GM12878 (cell line): ENCODE data around the gene MACROD2. TPM values are rescaled to one million over a fixed set of nuclear protein-coding genes. Genes with fewer than 3 reads are reported as not detected.

Source experiments
- ATAC-seq: fragments of 200-7000 bp; cut with Tn5 transposase; 3 replicates; pipeline ENCODE4 v1.9.1; 2020; ENCODE audit warnings: mild to moderate bottlenecking, moderate library complexity
- BruUV-seq: library from RNA; stranded (reverse); fragments of 400-500 nt; replicated peaks from 2 replicates; lab custom pipeline; 2021; lab: Mats Ljungman, UMichigan
- CTCF ChIA-PET: fragments of 300-600 bp; sonication (Branson Sonifier 250); formaldehyde crosslinking; extraction: SDS; loops from one replicate; lab custom pipeline; 2021; ENCODE audit warnings: inconsistent platforms; lab: Yijun Ruan, JAX
- POLR2A ChIA-PET: fragments of 350-600 bp; formaldehyde crosslinking; extraction: SDS; loops from one replicate; lab custom pipeline; 2021; ENCODE audit warnings: inconsistent platforms; lab: Charles Lee
- RAD21 ChIA-PET: fragments of 300-600 bp; sonication (Branson Sonifier 250); formaldehyde crosslinking; loops from one replicate; lab custom pipeline; 2023; ENCODE audit warnings: antibody characterized with exemption; ENCODE audit not compliant: unreplicated experiment; lab: Charles Lee
- SMC1A ChIA-PET: fragments of 300-600 bp; sonication (Branson Sonifier 250); formaldehyde crosslinking; loops from one replicate; lab custom pipeline; 2023; ENCODE audit not compliant: unreplicated experiment, uncharacterized antibody; lab: Charles Lee
- DNase-seq: peaks from one replicate; pipeline ENCODE4 v3.0.0-alpha.2; 2011; ENCODE audit warnings: low read depth, low spot score
- FAIRE-seq: peaks from 3 replicates; lab custom pipeline; 2011; peaks lifted over from hg19 to GRCh38; lab: Jason Lieb, UNC
- H2AFZ ChIP-seq: 2 replicates; pipeline ENCODE4 v1.6.0; 2011; ENCODE audit warnings: low read depth, low read length, control low read depth; ENCODE audit not compliant: control insufficient read depth
- H3K27ac ChIP-seq: 2 replicates; pipeline ENCODE4 v1.5.1; 2011; ENCODE audit warnings: control low read depth; ENCODE audit not compliant: control insufficient read depth, insufficient read depth
- H3K27me3 ChIP-seq, 2 experiments: replicated peaks in 1 of 2; 2 replicates each; pipeline versions ENCODE4 v1.6.0 to v1.6.1; 2011; ENCODE audit warnings: low read length in 1 of 2; ENCODE audit not compliant: control insufficient read depth in 2 of 2, insufficient read depth in 2 of 2
- H3K36me3 ChIP-seq, 2 experiments: 2 replicates each; pipeline ENCODE4 v1.5.1; 2011; ENCODE audit warnings: low read length in 1 of 2; ENCODE audit not compliant: control insufficient read depth in 2 of 2, insufficient read depth in 2 of 2
- H3K4me1 ChIP-seq: 2 replicates; pipeline ENCODE4 v1.6.1; 2011; ENCODE audit warnings: mild to moderate bottlenecking, low read length, moderate library complexity, mixed read lengths; ENCODE audit not compliant: control insufficient read depth, insufficient read depth
- H3K4me2 ChIP-seq: 2 replicates; pipeline ENCODE4 v1.6.0; 2011; ENCODE audit warnings: control low read depth; ENCODE audit not compliant: control insufficient read depth, insufficient read depth
- H3K4me3 ChIP-seq: fragments of 200-600 bp; sonication (generic); 2 replicates; pipeline ENCODE4 v1.5.1; 2016
- H3K79me2 ChIP-seq: 2 replicates; pipeline ENCODE4 v1.6.0; 2011; ENCODE audit warnings: low read length; ENCODE audit not compliant: control insufficient read depth, insufficient read depth
- H3K9ac ChIP-seq: 2 replicates; pipeline ENCODE4 v1.8.0; 2011; ENCODE audit warnings: low read length, control low read depth, mixed read lengths; ENCODE audit not compliant: control insufficient read depth, insufficient read depth
- H3K9me3 ChIP-seq: replicated peaks from 3 replicates; pipeline ENCODE4 v1.5.1; 2011; ENCODE audit warnings: mild to moderate bottlenecking, low read length; ENCODE audit not compliant: control insufficient read depth, insufficient read depth
- H4K20me1 ChIP-seq: 2 replicates; pipeline ENCODE4 v1.6.0; 2011; ENCODE audit not compliant: control insufficient read depth, insufficient read depth
- CBFB ChIP-seq: IDR thresholded peaks from 2 replicates; pipeline ENCODE4 v1.6.1; 2016; ENCODE audit warnings: antibody characterized with exemption, low read depth
- CBX3 ChIP-seq: fragments of 200-600 bp; sonication (generic); IDR thresholded peaks from 2 replicates; pipeline ENCODE4 v1.6.1; 2016; ENCODE audit warnings: low read depth, borderline replicate concordance
- CEBPZ ChIP-seq: fragments of 150-350 bp; IDR thresholded peaks from 2 replicates; pipeline ENCODE4 v1.6.1; 2016; ENCODE audit warnings: low read depth, low read length
- EZH2 ChIP-seq: IDR thresholded peaks from 2 replicates; pipeline ENCODE4 v1.6.1; 2012; ENCODE audit warnings: low read depth, mild to moderate bottlenecking, control low read depth, inconsistent platforms, low read length, borderline replicate concordance; ENCODE audit not compliant: control insufficient read depth
- MYC ChIP-seq: IDR thresholded peaks from 2 replicates; pipeline ENCODE4 v1.6.1; 2011; ENCODE audit warnings: mild to moderate bottlenecking, low read length, moderate library complexity, inconsistent platforms; ENCODE audit not compliant: insufficient read depth, insufficient replicate concordance, insufficient read length, severe bottlenecking
- POLR2AphosphoS5 ChIP-seq: IDR thresholded peaks from 2 replicates; pipeline ENCODE4 v1.6.1; 2011; ENCODE audit warnings: mild to moderate bottlenecking, low read length, inconsistent platforms
- RBBP5 ChIP-seq: fragments of 200-600 bp; sonication (generic); conservative IDR thresholded peaks from 2 replicates; pipeline ENCODE4 v1.6.1; 2016
- TCF12 ChIP-seq: IDR thresholded peaks from 2 replicates; pipeline ENCODE4 v1.6.1; 2011; ENCODE audit warnings: low read depth, mild to moderate bottlenecking, low read length
- WRNIP1 ChIP-seq: IDR thresholded peaks from 2 replicates; pipeline ENCODE4 v1.6.1; 2011; ENCODE audit warnings: low read depth, low read length, improper control_type of control experiment, borderline replicate concordance
- ZBTB11 ChIP-seq: fragments of 450-650 bp; formaldehyde crosslinking; IDR thresholded peaks from 2 replicates; pipeline ENCODE4 v1.5.0; 2022; ENCODE audit warnings: mild to moderate bottlenecking, missing genetic modification characterization
- WGBS: methylation state at CpG from one replicate; pipeline ENCODE4 v1.1.6; 2016; ENCODE audit warnings: low lambda C conversion rate; ENCODE audit not compliant: insufficient replicate concordance, insufficient coverage; ENCODE audit errors: missing lambda C conversion rate; 5-methylcytosine and 5-hydroxymethylcytosine counted together
- in situ Hi-C: fragments of 300-500 bp; cut with MboI; formaldehyde crosslinking; loops from 9 replicates; pipeline ENCODE4 v1.14.3; 2018; ENCODE audit warnings: mixed read lengths
- intact Hi-C: fragments of 100-400 bp; cut with micrococcal nuclease; formaldehyde crosslinking; loops from one replicate; pipeline ENCODE4 v1.14.2; 2022; ENCODE audit not compliant: unreplicated experiment
- polyA plus RNA-seq, 11 experiments: library from polyadenylated mRNA; depleted of rRNA in 4 of 11; unstranded in 6 of 11; stranded (reverse) in 5 of 11; fragments of >200 nt; fragmentation: Nextera tagmentation in 4 of 11; fragmentation: Illumina TruSeq in 1 of 11; extraction: Ambion mirVana in 4 of 11; extraction: Trizol in 1 of 11; gene quantifications; 1 replicate in 1 of 11; 2 replicates in 10 of 11; pipeline versions ENCODE4 v1.2.1 to v1.2.3, GENCODE V29; 2011 to 2016; ENCODE audit warnings: inconsistent platforms in 2 of 11, missing spikeins in 2 of 11, low read depth in 1 of 11
- total RNA-seq, 4 experiments: library from RNA; depleted of rRNA in 3 of 4; stranded (reverse); fragments of >200 nt in 3 of 4; fragmentation: Illumina TruSeq in 1 of 4; extraction: Trizol in 1 of 4; gene quantifications; 2 replicates each; pipeline versions ENCODE4 v1.2.1 to v1.2.3, GENCODE V29; 2013 to 2021

Gene MACROD2
- total and polyA plus RNA-seq, 10 of the 15 experiments (the other 5 are each of a cell fraction or from before 2014, with no cell fraction given): 1.1 to 21.5 (median 2.2) TPM

DNA sequence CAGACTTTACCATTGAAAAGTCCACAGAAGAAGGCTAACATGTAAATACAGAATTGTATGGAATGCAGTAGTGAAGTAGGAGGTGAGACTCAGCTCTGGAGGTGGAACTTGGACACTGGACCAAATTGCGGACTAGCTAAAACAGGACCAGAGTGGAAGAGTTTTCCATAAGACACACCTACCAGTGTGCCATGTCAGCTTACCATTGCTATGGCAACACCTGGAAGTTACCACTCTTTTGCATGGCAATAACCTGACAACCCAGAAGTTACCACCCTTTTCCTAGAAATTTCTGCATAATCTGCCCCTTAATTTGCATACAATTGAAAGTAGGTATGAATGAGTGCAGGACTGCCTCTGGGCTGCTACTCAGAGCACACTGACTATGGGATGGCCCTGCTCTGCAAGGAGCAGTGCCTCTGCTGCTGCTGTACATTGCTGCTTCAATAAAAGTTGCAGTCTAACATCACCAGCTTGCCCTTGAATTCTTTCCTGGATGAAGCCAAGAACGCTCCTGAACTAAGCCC is 911.7 kb downstream of the MACROD2 start (continued):
- TF ChIP-seq ZBTB11 (no peak), EZH2 (no peak), POLR2AphosphoS5 (no peak), WRNIP1 (no peak)

DNA sequence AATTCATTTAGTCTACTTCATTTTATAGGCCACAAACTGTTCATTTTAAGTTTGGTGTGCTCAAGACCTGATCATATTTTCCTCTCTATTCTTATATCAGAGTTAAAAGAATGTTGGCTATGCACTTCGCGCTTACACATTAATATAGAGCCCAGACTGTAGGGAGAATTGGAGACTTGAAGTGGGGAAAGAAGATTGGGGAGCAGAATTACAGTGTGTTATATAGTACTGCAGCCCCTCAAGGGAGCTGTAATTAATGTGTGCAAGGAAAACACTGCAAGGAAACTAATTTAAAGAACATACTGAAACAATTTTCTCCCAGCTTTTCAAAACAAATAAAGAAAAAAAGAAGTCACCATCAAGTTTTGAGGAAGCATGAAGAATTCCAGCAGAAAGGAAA is 914.8 kb downstream of the MACROD2 start:
- Histone ChIP-seq H3K4me2 (no peak overlapping the region), H3K9ac (no peak overlapping the region)
- CTCF ChIA-PET: no interaction called here
- no peak for DNase-seq
- TF ChIP-seq CBX3 (no peak), MYC (no peak), CEBPZ (no peak), RBBP5 (no peak), CBFB (no peak), TCF12 (no peak)
- TF ChIP-seq, all 136 proteins: peak for 0
- H3K4me3 ChIP-seq: no peak overlapping the region
- intact Hi-C loops (no loop called here), in situ Hi-C loops (no loop called here)
- H2AFZ ChIP-seq: no peak overlapping the region
- POLR2A ChIA-PET: no interaction called here
- WGBS: 92% methylated on average over 2 of the region's 2 CpGs
- SMC1A ChIA-PET: interaction anchor here (1.0 to 1.2 kb wide), 2 partner anchors 8 to 17 kb away, joined by 3 read pairs; no protein-coding TSS in a partner anchor
- no peaks in the 10 kb centered on the region for H3K79me2 ChIP-seq
- H3K9me3 ChIP-seq: no peaks in the 10 kb centered on the region
- H4K20me1 ChIP-seq: no peaks in the 10 kb centered on the region
- H3K27me3 ChIP-seq: no peaks in the 10 kb centered on the region
- FAIRE-seq (no peak), ATAC-seq (no peak)
- no peak overlapping the region for H3K27ac ChIP-seq
- no TSS peak for BruUV-seq
- RAD21 ChIA-PET: no interaction called here
- H3K36me3 ChIP-seq: no peaks in the 10 kb centered on the region
- no peaks in the 10 kb centered on the region for H3K4me1 ChIP-seq
